ENCODE measurements around the gene RCC2.
A peak's percentile ranks its signal among the peaks of the same experiment; 100 is the strongest.
"Not testable (repeated sequence)": the region's sequence is repeated elsewhere in the genome, so short reads cannot be mapped to it uniquely, and the experiment has no call there.

Gene RCC2

DNA sequence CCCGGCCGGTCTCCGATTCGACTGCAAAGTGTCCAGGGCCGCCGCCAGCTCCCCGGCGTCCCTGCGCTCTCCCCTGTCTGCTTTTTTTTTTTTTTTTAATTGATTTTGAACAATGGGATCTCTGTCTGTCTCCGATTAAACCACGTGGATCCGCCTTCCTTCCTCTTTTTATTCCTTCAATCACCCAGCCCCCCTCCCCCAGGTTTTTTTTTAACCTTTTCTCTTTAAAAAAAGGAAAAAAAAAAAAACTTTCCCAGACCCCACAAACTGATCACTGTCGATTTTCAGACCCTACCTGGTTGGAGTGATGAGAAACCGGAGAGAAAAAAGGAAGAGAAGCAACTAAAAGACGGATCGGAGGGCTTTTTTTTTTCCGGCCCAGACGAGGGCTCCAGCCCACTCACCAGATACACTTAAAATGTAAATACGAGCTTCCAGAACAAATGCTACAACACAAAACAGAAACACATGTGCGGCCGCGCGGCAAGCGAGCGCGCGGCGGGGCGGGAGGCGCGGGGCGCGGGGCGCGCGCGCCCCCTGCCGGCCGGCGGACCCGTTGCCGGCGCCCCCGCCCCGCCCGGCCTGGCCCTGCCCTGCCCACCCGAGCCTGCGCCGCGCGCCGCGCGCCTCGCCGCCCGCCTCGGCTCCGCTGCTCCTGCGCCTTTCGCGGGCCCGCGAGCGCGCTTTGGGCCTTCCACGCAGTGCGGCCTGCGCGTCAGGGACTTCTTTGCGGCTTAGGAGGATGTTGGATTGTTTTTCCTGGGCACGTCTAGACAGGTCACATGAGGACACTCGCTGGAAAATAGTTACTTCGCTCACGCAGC lies at the start of gene RCC2:
Gene RCC2, minus strand, starts transcription at position 428 of the 824 bp plus-strand sequence. CDS start 1,163 bp downstream, outside the sequence.
- DNase-seq: peak; percentile 67

DNA sequence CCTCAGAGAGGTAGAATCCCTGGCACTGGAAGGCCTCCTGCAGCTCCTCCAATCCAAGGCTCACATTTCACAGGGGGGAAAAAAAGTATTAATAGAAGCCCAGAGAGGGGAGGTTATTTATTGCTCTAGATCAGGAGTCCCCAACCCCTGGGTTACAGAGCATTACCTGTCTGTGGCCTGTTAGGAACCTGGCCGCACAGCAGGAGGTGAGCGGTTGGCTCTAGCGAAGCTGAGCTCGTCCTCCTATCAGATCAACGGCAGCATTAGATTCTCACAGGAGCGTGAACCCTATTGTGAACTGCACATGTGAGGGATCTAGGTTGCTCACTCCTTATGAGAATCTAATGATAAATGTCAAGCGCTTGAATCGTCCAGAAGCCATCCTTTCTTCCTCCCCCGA lies 46.8 kb upstream of the RCC2 start:
- no peak for DNase-seq

DNA sequence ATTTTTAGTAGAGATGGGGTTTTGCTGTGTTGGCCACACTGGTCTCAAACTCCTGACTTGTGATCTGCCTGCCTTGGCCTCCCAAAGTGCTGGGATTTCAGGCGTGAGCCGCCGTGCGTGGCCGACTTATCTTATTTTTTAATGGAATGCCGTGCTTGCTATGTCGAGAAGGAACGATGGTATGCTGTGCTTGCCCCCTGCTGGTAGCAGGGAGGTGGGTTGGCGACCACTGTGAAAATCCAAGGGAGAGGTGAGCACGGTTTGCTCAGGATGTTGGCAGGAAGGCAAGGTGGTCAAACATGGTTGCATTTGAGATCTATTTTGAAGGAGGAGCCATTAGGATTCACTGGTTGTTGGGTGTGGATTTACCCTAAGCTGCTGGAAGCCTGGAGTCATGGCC lies 45.8 kb upstream of the RCC2 start:
- DNase-seq: no peak

DNA sequence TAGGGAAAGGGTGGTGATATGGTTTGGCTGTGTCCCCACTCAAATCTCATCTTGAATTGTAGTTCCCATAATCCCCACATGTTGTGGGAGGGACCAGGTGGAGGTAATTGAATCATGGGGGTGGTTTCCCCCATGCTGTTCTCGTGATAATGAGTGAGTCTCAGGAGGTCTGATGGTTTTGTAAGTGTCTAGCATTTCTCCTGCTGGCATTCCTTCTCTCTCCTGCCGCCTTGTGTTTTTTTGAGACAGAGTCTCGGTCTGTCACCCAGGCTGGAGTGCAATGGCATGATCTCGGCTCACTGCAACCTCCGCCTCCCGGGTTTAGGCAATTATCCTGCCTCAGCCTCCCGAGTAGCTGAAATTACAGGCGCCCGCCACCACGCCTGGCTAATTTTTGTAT lies 42.5 kb upstream of the RCC2 start:
- not testable (repeated sequence) for DNase-seq

DNA sequence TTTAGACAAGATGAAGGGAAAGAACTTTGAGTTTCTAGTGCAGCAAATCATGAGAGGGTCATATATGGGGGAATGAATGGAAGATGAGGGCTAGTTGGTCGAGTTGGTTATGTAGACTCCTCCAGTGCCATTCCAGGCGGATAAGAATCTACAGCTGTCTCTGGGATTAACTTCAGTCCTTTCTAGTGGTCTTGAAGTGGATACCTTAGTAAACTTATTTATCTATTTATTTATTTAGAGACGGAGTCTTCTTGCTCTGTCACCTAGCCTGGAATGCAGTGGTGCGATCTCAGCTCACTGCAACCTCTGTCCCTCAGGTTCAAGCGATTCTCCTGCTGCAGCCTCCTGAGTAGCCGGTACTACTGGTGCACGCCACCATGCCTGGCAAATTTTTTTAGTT lies 41.4 kb upstream of the RCC2 start:
- no peak for DNase-seq

DNA sequence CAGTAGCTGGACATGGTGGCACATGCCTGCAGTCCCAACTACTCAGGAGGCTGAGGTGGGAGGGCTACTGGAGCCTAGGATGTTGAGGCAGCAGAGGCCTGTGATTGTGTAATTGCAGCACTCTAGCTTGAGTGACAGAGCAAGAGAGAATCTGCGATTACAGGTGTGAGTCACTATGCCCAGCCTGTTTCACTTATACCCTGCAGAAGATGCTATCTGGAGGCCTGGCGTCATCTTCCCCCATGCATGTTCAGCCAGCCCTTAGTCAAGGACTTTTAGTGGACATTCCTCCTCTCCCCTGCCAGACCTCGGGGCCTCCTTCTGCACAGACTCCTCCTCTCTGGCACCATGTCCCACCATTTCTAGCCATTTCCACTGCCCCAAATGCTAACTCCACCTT lies 36.3 kb upstream of the RCC2 start:
- no peak for DNase-seq

DNA sequence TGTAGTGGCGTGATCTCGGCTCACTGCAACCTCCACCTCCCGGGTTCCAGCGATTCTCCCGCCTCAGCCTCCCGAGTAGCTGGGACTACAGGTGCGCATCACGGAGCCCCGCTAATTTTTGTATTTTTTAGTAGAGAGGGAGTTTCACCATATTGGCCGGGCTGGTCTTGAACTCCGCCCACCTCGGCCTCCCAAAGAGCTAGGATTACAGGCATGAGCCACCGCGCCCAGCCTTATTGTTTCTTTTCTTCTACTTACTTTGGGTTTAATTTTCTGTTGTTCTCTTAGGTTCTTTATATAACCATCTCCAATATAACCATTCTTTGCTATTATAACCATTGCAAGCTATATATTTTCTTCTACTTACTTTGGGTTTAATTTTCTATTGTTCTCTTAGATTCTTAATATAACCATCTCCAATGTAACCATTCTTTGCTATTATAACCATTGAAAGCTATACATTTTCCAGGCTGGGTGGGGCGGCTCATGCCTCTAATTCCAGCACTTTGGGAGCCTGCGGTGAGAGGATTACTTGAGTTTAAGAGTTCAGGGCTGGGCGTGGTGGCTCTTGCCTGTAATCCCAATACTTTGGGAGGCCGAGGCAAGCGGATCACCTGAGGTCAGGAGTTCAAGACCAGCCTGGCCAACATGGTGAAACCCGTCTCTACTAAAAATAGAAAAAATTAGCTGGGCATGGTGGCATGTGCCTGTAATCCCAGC lies 35.5 kb upstream of the RCC2 start:
- DNase-seq: not testable (repeated sequence)

DNA sequence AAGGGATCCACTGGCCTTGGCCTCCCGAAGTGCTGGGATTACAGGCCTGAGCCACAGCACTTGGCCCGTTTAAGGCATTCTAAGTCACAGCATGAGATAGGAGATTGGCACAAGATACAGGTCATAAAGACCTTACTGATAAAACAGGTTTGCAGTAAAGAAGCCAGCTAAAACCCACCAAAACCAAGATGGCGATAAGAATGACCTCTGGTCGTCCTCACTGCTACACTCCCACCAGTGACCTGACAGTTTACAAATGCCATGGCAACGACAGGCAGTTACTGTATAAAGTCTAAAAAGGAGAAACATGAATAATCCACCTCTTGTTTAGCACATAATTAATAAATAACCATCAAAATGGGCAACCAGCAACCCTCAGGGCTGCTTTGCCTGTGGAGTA lies 33.3 kb upstream of the RCC2 start:
- DNase-seq: no peak

DNA sequence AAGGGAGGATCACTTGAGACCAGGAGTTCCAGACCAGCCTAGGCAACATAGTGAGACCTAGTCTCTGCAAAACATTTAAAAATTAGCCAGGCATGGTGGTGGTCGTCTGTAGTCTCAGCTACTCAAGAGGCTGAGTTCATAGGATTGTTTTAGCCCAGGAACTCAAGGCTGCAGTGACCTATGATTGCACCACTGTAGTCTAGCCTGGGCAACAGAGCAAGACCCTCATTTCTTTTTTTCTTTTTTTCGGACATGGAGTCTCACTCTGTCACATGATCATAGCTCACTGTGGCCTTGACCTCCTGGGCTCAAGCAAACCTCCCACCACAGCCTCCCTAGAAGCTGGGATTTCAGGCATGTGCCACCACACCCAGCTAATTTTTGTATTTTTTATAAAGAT lies 31.9 kb upstream of the RCC2 start:
- DNase-seq: no peak

DNA sequence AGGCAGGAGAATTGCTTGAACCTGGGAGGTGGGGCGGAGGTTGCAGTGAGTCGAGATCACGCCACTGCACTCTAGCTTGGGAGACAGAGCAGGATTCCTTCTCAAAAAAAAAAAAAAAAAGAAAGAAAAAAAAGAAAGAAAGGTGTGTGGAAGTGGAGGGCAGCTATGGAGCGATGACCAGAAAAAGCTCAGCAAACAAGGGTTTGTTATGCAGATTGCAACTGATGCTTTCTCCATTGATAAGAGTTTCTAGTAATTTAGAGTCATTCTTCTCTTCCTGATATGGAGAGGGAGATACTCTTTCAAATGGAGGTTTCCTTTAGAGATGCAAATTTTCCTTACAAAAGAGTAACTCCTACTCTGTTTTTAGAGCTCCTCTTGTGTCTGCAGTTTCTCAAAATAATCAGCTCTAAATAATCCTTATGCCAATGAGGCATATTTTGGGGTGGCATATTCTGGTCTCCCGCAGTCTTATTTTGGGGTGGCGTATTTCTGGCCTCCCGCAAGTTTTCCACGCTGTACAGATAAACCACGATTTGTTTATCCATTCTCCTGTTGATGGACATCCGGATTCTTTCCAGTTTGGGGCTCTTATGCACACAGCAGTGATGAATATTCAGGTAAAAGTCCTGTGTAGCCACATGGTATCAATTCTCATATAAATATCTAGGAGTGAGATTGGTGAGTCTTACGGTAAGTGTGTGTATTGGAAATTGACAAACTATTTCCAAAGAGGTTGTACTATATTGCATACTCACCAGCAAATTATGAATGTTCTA lies 30.7 kb upstream of the RCC2 start:
- DNase-seq: no peak

DNA sequence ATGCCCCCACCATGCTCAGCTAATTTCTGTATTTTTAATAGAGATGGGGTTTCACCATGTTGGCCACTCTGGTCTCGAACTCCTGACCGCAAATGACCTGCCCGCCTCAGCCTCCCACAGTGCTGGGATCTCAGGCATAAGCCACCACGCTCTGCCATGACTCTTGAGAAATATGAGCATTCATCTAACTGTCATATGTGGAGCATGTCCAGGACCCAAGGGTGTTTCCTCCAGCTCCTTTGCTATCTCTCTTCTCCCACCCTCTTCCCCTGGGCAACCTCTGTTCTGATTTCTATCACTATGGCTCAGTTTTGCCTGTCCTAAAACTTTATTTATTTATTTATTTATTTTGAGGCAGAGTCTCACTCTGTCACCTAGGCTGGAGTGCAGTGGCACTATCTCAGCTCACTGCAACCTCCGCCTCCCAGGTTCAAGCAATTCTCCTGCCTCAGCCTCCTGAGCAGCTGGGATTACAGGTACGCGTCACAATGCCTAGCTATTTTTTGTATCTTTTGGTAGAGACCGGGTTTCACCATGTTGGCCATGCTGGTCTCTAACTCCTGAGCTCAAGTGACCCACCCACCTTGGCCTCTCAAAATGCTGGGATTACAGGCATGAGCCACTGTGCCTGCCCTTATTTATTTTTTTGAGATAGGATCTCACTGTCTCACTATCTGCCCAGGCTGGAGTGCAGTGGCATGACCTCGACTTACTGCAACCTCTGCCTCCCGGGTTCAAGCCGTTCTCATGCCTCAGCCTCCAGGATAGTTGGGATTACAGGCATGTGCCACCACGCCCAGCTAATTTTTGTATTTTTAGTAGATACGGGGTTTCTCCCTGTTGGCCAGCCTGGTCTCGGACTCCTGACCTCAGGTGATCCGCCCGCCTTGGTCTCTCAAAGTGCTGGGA lies 29.1 kb upstream of the RCC2 start:
- DNase-seq: not testable (repeated sequence)

DNA sequence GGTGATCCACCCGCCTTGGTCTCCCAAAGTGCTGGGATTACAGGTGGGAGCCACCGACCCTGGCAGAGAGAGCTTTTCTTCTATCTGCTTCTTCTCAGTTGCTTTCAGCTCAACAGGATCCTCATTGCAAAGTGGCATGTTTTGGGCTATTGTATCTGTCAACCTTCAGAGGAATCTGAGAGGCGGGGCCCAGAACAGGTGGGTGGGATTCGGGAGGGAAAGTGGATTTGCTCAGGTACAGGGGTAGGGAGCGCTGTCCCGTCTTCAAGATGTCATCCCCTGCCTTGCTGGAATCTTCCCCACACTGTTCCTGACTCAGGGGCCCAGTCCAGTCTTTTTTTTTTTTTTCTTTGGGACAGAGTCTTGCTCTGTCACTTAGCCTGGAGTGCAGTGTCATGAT lies 26.9 kb upstream of the RCC2 start:
- no peak for DNase-seq

DNA sequence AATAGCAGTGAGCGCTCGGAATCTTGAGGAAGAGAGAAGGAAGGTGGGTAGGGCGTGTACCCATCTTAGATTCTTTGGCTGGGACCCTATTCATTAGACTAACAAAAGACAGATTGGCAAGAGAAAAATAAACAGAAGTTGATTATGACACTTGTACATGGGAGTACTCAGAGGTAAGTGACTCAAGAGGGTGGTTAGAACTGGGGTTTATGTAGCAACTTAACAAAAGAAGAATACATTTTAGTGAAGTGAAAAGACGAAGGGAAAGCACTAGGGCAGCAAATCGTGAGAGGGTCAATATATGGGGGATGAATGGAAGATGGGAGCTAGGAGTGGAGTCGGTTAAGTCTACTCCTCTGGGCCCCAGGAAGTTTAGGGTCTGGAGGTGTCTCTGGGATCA lies 25.8 kb upstream of the RCC2 start:
- DNase-seq: no peak

DNA sequence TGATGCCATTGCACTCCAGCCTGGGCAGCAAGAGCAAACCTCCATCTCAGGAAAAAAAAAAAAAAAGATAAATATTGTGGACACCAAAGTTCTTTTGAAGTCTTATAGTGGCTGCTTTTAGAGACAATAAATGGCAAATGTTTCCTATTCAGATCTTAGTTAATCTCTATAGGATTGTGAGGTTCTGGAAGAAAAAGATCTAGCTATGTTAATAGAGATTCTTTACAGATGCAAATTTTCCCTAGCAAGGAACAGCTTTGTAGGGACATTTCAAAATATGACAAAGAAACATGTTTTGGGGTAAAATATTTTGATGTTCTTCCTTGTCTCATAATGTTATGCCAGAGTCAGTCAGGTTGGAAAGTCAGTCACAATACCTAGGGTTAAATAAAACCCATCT lies 24.5 kb upstream of the RCC2 start:
- DNase-seq: no peak

DNA sequence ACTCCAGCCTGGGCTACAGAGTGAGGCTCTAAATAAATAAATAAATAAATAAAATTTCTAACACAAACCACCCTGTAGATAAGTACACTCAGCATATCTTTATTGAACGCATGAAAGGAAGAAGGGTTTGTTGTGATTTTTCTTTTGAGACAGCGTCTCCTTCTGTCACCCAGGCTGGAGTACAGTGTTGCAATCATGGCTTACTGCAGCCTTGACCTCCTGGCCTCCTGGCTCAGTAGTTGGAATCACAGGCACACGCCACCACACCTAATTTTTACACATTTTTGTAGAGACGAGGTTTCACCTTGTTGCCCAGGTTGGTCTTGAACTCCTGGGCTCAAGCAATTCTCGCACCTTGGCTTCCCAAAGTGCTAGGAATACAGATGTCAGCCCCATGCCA lies 23.2 kb upstream of the RCC2 start:
- DNase-seq: no peak

DNA sequence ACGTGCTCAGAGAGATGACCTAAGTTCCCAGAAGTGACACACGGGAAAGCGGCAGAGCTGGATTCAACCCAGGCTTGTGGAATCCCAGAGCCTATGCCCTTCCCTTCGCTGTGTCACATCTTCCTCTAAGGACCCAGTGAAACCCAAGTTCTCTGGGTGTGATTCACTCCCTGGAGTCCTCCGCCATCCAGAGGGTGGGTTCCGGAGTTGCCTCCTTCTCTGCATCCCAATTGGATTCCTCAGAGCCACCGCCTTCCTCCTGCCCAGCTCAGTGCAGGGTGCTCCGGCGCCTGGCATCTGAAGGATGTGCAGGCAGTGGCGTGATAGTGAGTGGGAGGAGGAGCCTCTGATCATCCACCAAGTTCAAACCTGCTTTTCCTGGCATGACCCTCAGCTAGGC lies 20.7 kb upstream of the RCC2 start:
- no peak for DNase-seq

DNA sequence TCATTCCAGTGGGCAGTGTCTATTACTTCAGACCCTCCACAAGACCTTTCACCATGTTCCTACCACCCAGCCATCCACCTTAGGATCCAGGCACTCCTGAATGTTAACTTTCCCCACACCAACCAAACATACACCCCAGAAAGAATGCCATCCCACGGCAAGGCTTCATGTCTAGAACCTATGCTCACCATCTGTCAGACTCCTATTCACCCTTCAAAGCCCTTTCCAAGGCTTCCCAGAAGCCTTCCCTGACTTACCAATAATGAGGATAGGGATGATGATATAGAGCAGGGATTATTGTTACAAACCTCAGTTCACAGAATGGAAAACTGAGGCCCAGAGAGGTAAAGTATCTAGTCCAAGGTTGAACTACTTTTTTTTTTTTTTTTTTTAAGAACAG lies 19.3 kb upstream of the RCC2 start:
- DNase-seq: no peak

DNA sequence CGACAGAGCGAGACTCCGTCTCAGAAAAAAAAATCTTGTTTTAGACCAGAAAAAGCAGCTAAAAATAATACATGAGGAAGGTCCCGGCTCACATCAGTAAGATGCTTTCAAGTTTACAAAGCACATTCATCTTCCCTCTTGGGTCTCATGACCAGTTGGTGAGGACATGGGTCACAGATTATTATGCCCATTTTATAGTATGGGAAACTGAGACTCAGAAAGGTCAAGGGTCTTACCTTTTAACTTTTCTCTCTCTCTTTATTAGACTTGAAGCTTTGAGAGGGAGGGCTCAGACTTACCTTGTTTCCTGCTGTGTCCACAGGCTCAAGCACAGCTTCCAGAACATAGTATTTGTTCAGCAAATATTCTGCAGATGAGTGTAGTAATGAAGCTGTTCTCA lies 13.2 kb upstream of the RCC2 start:
- no peak for DNase-seq

DNA sequence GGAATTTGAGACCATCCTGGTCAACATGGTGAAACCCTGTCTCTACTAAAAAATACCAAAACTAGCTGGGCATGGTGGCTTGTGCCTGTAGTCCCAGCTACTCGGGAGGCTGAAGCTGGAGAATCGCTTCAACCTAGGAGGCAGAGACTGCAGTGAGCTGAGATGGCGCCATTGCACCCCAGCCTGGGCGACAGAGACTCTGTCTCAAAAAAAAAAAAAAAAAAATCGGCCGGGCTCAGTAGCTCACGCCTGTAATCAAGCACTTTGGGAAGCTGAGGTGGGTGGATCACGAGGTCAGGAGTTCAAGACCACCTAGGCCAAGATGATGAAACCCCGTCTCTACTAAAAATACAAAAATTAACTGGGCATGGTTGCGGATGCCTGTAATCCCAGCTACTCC lies 12.7 kb upstream of the RCC2 start:
- not testable (repeated sequence) for DNase-seq

DNA sequence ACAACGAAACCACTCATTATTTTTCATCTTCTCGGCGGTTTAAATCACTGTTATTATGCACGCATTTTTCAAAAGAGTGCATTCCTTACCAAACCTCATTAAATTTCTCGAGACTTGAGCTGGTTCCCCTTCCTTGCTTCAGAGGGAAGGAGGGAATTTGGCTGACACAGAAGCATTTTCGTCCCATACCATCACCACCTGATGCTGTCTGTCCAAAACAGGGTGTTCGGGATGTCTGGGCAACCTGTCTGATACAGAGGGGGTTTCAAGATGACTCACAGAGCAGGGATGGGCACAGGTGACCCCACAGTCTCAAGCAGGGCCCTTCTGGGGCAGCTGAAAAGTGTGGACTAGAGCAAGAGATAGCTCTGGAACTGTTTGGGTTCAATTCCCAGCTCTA lies 12.3 kb upstream of the RCC2 start:
- no peak for DNase-seq

DNA sequence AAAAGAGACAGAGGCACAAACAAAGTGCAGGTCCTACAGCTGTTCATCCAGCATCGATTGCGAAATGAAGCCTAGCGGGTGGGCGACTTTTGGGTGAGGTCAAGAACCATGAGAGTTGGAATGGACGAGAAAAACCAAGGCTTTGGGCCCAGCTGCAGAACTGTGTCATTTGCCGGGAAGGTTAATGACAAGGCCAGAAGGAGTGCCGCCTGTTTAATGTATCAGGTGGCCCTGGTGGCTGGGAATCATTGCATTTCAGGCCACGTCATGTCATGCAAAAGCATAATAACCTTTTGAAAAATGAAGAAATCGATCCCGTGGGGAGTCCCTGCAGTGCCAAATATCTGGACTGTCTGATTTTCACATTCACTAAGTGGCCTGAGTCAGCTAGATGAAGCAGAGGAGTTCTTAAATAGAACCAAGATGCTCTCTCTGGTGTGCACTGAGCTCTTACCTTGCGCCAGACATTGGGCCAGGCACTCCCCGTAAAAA lies 8.1 kb upstream of the RCC2 start:
- no peak for DNase-seq

DNA sequence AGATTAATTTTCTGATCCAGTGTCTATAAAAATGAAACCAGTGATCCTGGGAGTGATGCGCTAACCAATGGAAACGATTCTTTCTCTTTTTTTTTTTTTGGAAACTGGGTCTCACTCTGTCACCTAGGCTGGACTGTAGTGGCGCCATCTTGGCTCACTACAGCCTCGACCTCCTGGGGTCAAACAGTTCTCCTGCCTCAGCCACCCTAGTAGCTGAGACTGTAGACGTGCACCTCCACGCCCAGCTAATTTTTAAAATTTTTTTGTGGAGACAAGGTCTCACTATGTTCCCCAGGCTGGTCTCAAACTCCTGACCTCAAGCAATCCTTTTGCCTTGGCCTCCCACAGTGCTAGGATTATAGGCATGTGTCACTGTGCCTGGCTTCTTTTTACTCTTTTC lies 3.4 kb upstream of the RCC2 start:
- no peak for DNase-seq

DNA sequence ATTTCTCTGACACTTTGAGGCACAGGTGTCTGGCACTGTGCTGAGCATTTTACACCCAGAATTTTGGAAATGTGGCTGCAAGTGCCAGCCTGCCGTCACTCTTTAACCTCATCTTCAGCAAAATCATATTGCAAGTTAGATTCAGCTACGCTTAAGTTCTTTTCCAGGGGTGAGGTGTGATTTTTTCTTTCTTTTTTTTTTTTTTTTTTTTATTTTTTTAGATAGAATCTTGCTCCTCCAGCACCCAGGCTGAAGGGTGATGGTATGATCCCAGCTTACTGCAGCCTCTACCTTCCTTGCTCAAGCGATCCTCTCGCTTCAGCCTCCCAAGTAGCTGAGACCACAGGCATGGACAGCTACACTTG lies 2.5 kb upstream of the RCC2 start:
- no peak for DNase-seq
